Astrocyte (in vitro differentiated cells and primary cell): ENCODE data around the gene ATRN. TPM values are rescaled to one million over a fixed set of nuclear protein-coding genes. Genes with fewer than 3 reads are reported as not detected.

Experiments used
- DNase-seq: peaks from one replicate; pipeline ENCODE4 v3.0.0-alpha.2; 2010; ENCODE audit warnings: low read depth
- FAIRE-seq: peaks from 2 replicates; lab custom pipeline; 2011; peaks lifted over from hg19 to GRCh38; lab: Jason Lieb, UNC
- H2AFZ ChIP-seq: 2 replicates; pipeline ENCODE4 v1.6.0; 2012; ENCODE audit warnings: low read depth, low read length, inconsistent platforms
- H3K27ac ChIP-seq: 2 replicates; pipeline ENCODE4 v1.5.1; 2011; ENCODE audit warnings: low read depth, low read length, inconsistent platforms
- H3K27me3 ChIP-seq: 2 replicates; pipeline ENCODE4 v1.6.0; 2011; ENCODE audit warnings: low read length, inconsistent platforms; ENCODE audit not compliant: insufficient read depth
- H3K36me3 ChIP-seq: 2 replicates; pipeline ENCODE4 v1.5.1; 2011; ENCODE audit warnings: low read length, inconsistent platforms; ENCODE audit not compliant: insufficient read depth
- H3K4me1 ChIP-seq: 2 replicates; pipeline ENCODE4 v1.5.1; 2011; ENCODE audit warnings: low read length, inconsistent platforms; ENCODE audit not compliant: insufficient read depth
- H3K4me2 ChIP-seq: 2 replicates; pipeline ENCODE4 v1.6.0; 2012; ENCODE audit warnings: low read length, inconsistent platforms
- H3K4me3 ChIP-seq: 2 replicates; pipeline ENCODE4 v1.5.1; 2011; ENCODE audit warnings: low read depth, mild to moderate bottlenecking, low read length, inconsistent platforms; ENCODE audit not compliant: insufficient read depth
- H3K79me2 ChIP-seq: 2 replicates; pipeline ENCODE4 v1.6.0; 2012; ENCODE audit warnings: mild to moderate bottlenecking, low read length, inconsistent platforms; ENCODE audit not compliant: insufficient read depth
- H3K9ac ChIP-seq: 2 replicates; pipeline ENCODE4 v1.6.0; 2012; ENCODE audit warnings: mild to moderate bottlenecking, low read length, inconsistent platforms
- H3K9me3 ChIP-seq: 2 replicates; pipeline ENCODE4 v1.5.1; 2012; ENCODE audit warnings: low read depth, mild to moderate bottlenecking, low read length, inconsistent platforms; ENCODE audit not compliant: insufficient read depth
- H4K20me1 ChIP-seq: 2 replicates; pipeline ENCODE4 v1.6.0; 2012; ENCODE audit warnings: low read length, inconsistent platforms; ENCODE audit not compliant: insufficient read depth
- H3K27ac Mint-ChIP-seq: one replicate; pipeline ENCODE4 v1.8.0; 2021; ENCODE audit warnings: mild to moderate bottlenecking, mixed read lengths; ENCODE audit not compliant: unreplicated experiment
- H3K27me3 Mint-ChIP-seq: one replicate; pipeline ENCODE4 v1.8.0; 2021; ENCODE audit warnings: low read depth, mixed read lengths; ENCODE audit not compliant: unreplicated experiment
- H3K36me3 Mint-ChIP-seq: one replicate; pipeline ENCODE4 v1.8.0; 2021; ENCODE audit warnings: low read depth, mixed read lengths; ENCODE audit not compliant: unreplicated experiment
- H3K4me1 Mint-ChIP-seq: one replicate; pipeline ENCODE4 v1.8.0; 2021; ENCODE audit warnings: low read depth, mixed read lengths; ENCODE audit not compliant: unreplicated experiment
- H3K4me3 Mint-ChIP-seq: one replicate; pipeline ENCODE4 v1.8.0; 2021; ENCODE audit warnings: mild to moderate bottlenecking, moderate library complexity, mixed read lengths; ENCODE audit not compliant: unreplicated experiment
- H3K9me3 Mint-ChIP-seq: one replicate; pipeline ENCODE4 v1.8.0; 2021; ENCODE audit warnings: mild to moderate bottlenecking, mixed read lengths; ENCODE audit not compliant: unreplicated experiment
- EZH2 ChIP-seq: IDR thresholded peaks from 2 replicates; pipeline ENCODE4 v1.6.1; 2012; ENCODE audit warnings: mild to moderate bottlenecking, low read length, inconsistent platforms; ENCODE audit not compliant: insufficient read depth
- total RNA-seq: library from RNA; stranded (reverse); gene quantifications from 2 replicates; pipeline ENCODE4 v1.2.1, GENCODE V29; 2021
- TF ChIP-seq, protein P1 (sequence below): IDR thresholded peaks from 2 replicates; pipeline ENCODE4 v1.5.1; 2011; ENCODE audit warnings: low read depth, mild to moderate bottlenecking, inconsistent platforms, low read length, moderate library complexity; ENCODE audit not compliant: insufficient read depth

ATRN gene
- total RNA-seq, 1 donor from 2014 or later: 33.8 TPM

DNA sequence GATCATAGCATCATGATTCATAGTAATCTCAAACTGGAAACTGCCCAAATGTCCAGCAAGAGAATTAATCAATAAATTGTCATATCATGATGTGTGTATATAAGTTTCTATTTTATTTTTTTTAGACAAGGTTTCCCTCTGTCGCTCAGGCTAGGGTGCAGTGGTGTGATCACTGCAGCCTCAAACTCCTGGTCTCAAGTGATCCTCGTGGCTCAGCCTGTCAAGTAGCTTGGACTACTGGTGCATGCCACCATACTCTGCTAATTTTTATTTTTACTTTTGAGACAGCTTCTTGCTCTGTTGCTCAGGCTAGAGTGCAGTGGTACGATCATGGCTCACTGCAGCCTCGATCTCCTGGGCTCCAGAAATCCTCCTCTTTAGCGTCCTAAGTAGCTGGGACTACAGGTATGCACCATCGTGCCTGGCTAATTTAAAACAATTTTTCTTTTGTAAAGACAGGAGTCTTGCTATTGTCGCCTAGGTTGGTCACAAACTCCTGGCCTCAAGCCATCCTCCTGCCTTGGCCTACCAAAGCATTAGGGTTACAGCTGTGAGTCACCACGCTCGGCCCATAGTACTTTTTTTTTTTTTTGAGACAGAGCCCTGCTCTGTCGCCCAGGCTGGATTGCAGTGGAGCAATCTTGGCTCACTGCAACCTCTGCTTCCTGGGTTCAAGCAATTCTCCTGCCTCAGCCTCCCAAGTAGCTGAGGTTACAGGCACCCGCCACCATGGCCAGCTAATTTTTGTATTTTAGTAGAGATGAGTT, 8.7 kb upstream of the ATRN start:
- Histone ChIP-seq H3K79me2 (no peaks in the 10 kb centered on the region), H3K9ac (no peak overlapping the region), H3K4me2 (no peak overlapping the region), H4K20me1 (no peaks in the 10 kb centered on the region), H3K27me3 (peaks cover 10% of the 10 kb centered on the region), H3K36me3 (no peaks in the 10 kb centered on the region), H2AFZ (no peak overlapping the region), H3K4me3 (no peak overlapping the region), H3K4me1 (peaks cover 3% of the 10 kb centered on the region), H3K9me3 (no peaks in the 10 kb centered on the region), H3K27ac (no peak overlapping the region)
- no peak for FAIRE-seq
- peaks cover 25% of the 10 kb centered on the region for H3K27me3 Mint-ChIP-seq
- no peaks in the 10 kb centered on the region for H3K36me3 Mint-ChIP-seq
- TF ChIP-seq, protein P1, sequence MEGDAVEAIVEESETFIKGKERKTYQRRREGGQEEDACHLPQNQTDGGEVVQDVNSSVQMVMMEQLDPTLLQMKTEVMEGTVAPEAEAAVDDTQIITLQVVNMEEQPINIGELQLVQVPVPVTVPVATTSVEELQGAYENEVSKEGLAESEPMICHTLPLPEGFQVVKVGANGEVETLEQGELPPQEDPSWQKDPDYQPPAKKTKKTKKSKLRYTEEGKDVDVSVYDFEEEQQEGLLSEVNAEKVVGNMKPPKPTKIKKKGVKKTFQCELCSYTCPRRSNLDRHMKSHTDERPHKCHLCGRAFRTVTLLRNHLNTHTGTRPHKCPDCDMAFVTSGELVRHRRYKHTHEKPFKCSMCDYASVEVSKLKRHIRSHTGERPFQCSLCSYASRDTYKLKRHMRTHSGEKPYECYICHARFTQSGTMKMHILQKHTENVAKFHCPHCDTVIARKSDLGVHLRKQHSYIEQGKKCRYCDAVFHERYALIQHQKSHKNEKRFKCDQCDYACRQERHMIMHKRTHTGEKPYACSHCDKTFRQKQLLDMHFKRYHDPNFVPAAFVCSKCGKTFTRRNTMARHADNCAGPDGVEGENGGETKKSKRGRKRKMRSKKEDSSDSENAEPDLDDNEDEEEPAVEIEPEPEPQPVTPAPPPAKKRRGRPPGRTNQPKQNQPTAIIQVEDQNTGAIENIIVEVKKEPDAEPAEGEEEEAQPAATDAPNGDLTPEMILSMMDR: no peak
- no peak for TF ChIP-seq EZH2
- no peak overlapping the region for H3K27ac Mint-ChIP-seq
- no peaks in the 10 kb centered on the region for H3K4me1 Mint-ChIP-seq
- no peak overlapping the region for H3K4me3 Mint-ChIP-seq
- DNase-seq: no peak
- H3K9me3 Mint-ChIP-seq: no peaks in the 10 kb centered on the region

- Mint-ChIP-seq H3K4me1 (no peaks in the 10 kb centered on the region), H3K4me3 (no peak overlapping the region), H3K9me3 (no peaks in the 10 kb centered on the region), H3K27ac (no peak overlapping the region), H3K27me3 (peaks cover 17% of the 10 kb centered on the region), H3K36me3 (no peaks in the 10 kb centered on the region)
- no peak overlapping the region for H3K27ac ChIP-seq
- no peaks in the 10 kb centered on the region for H3K9me3 ChIP-seq
- no peak overlapping the region for H3K9ac ChIP-seq
- H3K27me3 ChIP-seq: peaks cover 8% of the 10 kb centered on the region
- DNase-seq: no peak
- H3K4me3 ChIP-seq: no peak overlapping the region
- H3K4me2 ChIP-seq: no peak overlapping the region
- peaks cover 3% of the 10 kb centered on the region for H3K4me1 ChIP-seq
- FAIRE-seq: no peak
- TF ChIP-seq, protein P1: no peak
- no peak for TF ChIP-seq EZH2
- no peaks in the 10 kb centered on the region for H3K36me3 ChIP-seq
- H2AFZ ChIP-seq: no peak overlapping the region
- H4K20me1 ChIP-seq: no peaks in the 10 kb centered on the region
- H3K79me2 ChIP-seq: no peaks in the 10 kb centered on the region
Observed at GRCh38 chr20:3464166-3464565, 6.7 kb upstream of the ATRN start.

- Mint-ChIP-seq H3K4me1 (no peaks in the 10 kb centered on the region), H3K9me3 (no peaks in the 10 kb centered on the region), H3K4me3 (no peak overlapping the region), H3K27me3 (peaks cover 17% of the 10 kb centered on the region), H3K27ac (no peak overlapping the region), H3K36me3 (no peaks in the 10 kb centered on the region)
- Histone ChIP-seq H3K4me1 (peaks cover 3% of the 10 kb centered on the region), H3K27ac (no peak overlapping the region), H3K9ac (no peak overlapping the region), H3K27me3 (peaks cover 8% of the 10 kb centered on the region), H3K4me2 (no peak overlapping the region), H4K20me1 (no peaks in the 10 kb centered on the region), H3K4me3 (no peak overlapping the region), H3K79me2 (no peaks in the 10 kb centered on the region), H3K9me3 (no peaks in the 10 kb centered on the region), H2AFZ (no peak overlapping the region), H3K36me3 (no peaks in the 10 kb centered on the region)
- FAIRE-seq (no peak), DNase-seq (no peak)
- TF ChIP-seq EZH2: no peak
- TF ChIP-seq, protein P1: no peak
Observed at GRCh38 chr20:3465301-3465700, 5.5 kb upstream of the ATRN start.
